ENCODE results near the gene CNGB1.

DNA sequence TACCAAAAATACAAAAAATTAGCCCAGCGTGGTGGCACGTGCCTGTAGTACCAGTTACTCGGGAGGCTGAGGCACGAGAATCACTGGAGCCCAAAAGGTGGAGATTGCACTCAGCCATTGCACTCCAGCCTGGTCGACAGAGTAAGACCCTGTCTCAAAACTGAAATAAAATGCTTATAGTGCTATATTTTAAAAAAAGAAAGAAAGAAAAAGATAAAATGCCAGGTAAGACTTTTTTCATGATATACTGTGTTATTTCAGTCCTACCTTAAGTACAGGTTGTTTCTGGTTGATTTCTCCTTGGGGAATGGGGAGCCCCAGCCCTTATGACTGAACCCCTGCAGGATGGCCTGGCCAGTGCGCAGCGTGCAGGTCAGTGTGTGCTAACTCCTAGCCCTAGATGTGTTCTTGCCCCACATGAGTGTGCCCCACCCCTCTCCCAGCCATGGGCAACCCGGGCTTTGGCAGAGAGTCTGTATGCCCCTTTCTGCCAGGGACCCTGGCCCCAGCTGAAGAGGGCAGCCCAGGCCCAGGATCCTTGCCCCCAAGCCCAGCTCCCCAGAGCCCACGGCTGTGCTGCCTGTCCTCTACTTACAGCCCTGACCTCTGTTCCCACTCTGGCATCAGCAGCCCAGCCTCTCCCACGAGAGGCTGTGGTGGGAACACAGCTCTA is 1.3 kb downstream of the CNGB1 start:
- TF ChIP-seq, protein P1, sequence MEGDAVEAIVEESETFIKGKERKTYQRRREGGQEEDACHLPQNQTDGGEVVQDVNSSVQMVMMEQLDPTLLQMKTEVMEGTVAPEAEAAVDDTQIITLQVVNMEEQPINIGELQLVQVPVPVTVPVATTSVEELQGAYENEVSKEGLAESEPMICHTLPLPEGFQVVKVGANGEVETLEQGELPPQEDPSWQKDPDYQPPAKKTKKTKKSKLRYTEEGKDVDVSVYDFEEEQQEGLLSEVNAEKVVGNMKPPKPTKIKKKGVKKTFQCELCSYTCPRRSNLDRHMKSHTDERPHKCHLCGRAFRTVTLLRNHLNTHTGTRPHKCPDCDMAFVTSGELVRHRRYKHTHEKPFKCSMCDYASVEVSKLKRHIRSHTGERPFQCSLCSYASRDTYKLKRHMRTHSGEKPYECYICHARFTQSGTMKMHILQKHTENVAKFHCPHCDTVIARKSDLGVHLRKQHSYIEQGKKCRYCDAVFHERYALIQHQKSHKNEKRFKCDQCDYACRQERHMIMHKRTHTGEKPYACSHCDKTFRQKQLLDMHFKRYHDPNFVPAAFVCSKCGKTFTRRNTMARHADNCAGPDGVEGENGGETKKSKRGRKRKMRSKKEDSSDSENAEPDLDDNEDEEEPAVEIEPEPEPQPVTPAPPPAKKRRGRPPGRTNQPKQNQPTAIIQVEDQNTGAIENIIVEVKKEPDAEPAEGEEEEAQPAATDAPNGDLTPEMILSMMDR (conservative IDR thresholded peaks at IDR 0.05 in 1 of 2, IDR thresholded peaks at IDR 0.05 in 1 of 2; ENCODE audit: low read depth in 1 of 2, low read length in 2 of 2), result no peak
- no peak for TF ChIP-seq EZH2 (IDR thresholded peaks at IDR 0.05; ENCODE audit: low read length, missing control alignments)

Data from fibroblast of lung (primary cell).